ENCODE results near the gene PMVK. TPM values are rescaled to one million over a fixed set of nuclear protein-coding genes. Genes with fewer than 3 reads are reported as not detected.
"Not testable (repeated sequence)": the region's sequence is repeated elsewhere in the genome, so short reads cannot be mapped to it uniquely, and the experiment has no call there.

PMVK gene
- total RNA-seq, 2 experiments from 2014 or later = 29.8 to 32.8 TPM

DNA sequence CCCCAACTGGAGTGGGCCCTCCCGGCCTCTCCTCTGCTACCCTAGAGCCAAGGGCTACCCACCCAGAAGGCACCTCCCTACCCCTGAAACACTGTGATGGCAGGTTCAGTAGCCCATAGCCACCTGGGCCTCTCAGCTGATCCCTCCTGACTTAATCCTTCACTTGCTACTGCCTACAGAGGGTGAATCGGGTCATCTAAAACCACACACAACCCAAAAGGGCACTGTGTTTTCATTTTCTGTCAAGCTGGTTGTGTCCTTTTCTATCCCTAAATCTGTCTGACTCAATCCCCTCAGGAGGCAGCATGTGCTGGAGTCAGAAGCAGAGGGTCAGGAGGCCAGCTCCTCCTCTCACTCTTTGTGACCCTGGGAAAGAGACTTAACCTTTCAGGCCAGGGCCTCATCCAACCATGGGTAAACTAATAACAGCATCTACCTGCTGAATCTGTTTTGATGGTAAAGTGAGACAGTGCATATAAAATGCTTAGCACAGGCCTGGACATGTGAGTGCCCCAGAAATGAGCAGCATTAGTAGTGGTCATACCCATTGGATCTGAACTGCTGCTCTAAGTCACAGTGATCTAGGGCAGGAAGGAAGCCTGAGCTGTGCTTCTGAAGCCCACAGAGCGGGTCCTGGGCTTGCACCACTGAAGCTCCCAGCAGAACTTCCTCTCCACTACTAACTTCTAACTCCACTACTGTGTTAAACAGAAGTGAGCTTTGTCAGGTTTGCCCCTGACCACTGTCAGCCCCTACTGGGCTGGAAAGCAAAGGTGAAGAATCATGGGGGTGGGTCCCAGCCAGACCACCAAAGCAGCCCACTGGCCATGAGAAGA, 11.0 kb downstream of the PMVK start:
- Mint-ChIP-seq H3K27ac (no peak overlapping the region), H3K4me1 (peaks cover 2% of the 10 kb centered on the region), H3K36me3 (peaks cover 10% of the 10 kb centered on the region), H3K9me3 (no peaks in the 10 kb centered on the region), H3K27me3 (no peaks in the 10 kb centered on the region), H3K4me3 (no peak overlapping the region)
- DNase-seq = no peak

DNA sequence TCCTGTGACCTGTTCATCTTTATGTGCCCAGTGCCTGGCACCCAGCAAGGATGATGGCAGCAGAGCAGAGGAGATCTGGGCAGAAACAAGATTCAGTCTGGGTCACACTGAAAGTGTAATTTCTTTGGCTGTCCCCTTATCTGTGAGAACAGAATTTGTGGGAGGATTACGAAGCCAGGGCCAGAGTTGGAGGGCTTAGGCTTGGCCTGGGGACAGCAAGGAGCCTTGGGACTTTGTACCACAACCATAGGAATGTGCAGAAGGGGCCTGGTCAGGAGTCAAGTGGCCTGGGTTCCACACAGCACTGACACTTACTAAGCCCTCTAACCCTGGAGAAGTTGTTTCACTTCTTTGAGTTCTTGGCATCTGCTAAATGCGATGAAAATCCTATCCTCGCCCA, 12.8 kb downstream of the PMVK start:
- Mint-ChIP-seq H3K4me3 (no peak overlapping the region), H3K27me3 (no peaks in the 10 kb centered on the region), H3K4me1 (peaks cover 2% of the 10 kb centered on the region), H3K9me3 (no peaks in the 10 kb centered on the region), H3K27ac (no peak overlapping the region), H3K36me3 (peaks cover 3% of the 10 kb centered on the region)
- no peak for DNase-seq

DNA sequence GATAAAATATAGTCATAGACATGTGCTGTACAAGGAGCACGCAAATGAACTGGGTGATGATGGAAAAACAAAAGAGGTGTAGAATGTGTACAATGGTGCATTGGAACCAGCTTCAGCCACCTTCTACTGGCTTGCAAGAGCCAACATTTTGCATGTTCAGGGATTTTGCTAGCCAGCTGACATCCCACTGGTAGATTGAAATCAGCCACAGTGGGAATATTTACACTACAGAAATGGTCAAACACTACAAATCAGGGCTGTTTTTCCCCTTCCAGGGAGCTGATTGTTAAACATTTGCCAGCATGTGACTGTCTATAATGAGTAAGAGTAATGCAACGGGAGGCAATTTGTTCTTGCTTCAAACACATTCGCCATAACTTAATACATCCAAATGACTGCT, 23.2 kb downstream of the PMVK start:
- H3K9me3 Mint-ChIP-seq = peaks cover 1% of the 10 kb centered on the region
- peaks cover 12% of the 10 kb centered on the region for H3K36me3 Mint-ChIP-seq
- no peak overlapping the region for H3K27ac Mint-ChIP-seq
- DNase-seq = no peak
- no peaks in the 10 kb centered on the region for H3K27me3 Mint-ChIP-seq
- no peaks in the 10 kb centered on the region for H3K4me1 Mint-ChIP-seq
- no peak overlapping the region for H3K4me3 Mint-ChIP-seq

DNA sequence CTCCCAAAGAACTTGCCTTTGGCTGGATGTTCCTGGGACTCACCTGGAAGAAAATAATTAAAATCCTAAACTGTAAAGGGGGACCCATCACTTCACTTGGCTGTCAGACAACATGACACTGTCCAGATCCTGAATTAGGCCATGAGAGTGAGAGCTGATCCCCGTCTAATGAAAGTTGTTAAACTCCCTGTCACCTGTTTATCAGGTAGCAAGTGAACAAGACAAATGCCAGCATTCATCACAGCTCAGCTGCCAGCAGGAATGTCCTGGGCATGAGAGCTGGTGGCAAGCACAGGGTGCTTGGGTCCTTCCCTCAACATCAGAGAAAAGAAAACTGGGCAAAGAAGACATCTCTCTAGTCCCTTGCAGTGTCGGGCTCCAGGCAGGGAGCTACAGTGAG, 23.8 kb downstream of the PMVK start:
- Mint-ChIP-seq H3K27ac (no peak overlapping the region), H3K36me3 (peaks cover 12% of the 10 kb centered on the region), H3K9me3 (peaks cover 1% of the 10 kb centered on the region), H3K4me3 (no peak overlapping the region), H3K4me1 (no peaks in the 10 kb centered on the region), H3K27me3 (no peaks in the 10 kb centered on the region)
- DNase-seq = no peak

DNA sequence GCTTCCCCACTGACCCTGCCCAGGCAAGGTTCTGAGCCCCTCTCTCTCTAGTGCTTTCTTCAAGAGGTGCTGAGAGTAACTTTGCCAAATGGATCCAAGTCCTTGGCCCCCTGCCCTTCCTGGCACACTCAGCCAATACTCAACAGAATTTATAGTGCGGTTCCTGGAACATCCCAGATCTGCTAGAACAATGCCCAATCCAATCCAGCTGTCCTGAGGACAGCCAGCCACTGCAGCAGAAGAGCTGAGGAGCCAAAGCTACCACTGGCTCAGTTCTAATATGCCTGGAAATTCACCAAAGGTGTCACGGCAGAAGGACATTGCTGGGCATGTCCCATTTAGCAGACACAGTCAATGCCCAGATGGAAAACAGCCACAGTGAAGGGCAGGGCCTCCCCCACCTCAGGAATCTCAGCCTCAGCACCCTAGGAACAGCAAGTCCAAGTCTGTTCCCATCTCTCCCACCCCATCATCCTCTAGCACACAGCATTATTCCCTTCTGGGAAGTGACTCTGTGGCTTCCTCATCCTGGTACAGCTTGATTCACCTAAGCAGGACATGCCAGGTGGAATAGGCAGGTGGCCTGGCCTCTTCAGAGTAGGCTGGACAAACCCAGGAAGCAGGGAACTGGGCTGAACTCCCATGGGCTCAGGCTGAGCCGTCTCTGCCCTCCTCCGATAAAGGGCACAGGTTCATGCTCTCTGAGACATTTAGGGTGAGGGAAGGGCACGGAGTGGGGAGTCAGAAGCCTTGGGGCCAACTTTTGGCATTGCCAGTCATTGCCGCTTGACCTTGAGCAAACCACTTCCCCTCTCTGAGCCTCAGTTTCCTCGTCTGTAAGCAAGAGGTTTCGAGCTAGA, 24.6 kb downstream of the PMVK start:
- Mint-ChIP-seq H3K4me1 (no peaks in the 10 kb centered on the region), H3K27me3 (no peaks in the 10 kb centered on the region), H3K9me3 (peaks cover 1% of the 10 kb centered on the region), H3K27ac (no peak overlapping the region), H3K36me3 (peaks cover 8% of the 10 kb centered on the region), H3K4me3 (no peak overlapping the region)
- no peak for DNase-seq

DNA sequence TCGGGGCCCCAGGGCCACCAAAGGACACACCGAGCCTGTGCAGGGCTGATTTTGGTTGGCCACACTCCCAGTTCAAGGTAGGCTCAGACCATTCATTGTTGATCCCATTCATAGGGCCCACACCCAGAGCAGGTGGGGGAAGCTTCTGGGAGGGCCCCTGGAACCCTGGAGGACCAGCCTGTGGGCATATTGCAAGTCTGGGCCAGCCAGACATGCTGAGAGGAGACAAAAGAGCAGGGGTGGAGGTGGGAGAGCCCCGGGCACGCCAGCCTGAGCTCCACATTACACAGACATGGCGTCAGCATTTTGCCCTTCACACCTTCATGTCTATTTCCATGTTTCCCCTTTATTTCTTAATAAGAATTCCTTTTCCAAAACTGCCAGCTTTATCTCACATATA, 25.7 kb downstream of the PMVK start:
- no peaks in the 10 kb centered on the region for H3K27me3 Mint-ChIP-seq
- no peak overlapping the region for H3K27ac Mint-ChIP-seq
- H3K4me3 Mint-ChIP-seq = no peak overlapping the region
- no peaks in the 10 kb centered on the region for H3K9me3 Mint-ChIP-seq
- no peaks in the 10 kb centered on the region for H3K4me1 Mint-ChIP-seq
- H3K36me3 Mint-ChIP-seq = no peaks in the 10 kb centered on the region
- DNase-seq = no peak

DNA sequence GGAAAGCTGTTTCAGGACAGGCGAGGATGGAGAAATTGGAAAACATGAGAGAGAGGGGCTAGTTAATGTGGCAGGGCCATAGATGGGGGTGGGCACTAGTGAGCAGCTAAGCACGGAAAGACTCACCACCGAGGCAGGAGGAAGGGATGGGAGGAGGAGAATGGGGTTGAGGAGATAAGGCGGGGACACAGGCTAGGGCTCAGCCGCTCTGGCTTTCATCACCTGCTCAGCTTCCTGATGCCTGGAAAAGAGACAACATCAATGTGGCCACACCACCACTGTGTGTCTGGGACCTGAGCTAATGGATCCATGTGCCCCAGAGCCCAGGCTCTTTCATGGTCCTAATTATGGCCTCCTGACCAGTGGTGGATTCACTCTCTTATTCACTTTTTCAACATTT, 27.6 kb downstream of the PMVK start:
- Mint-ChIP-seq H3K9me3 (no peaks in the 10 kb centered on the region), H3K27ac (no peak overlapping the region), H3K27me3 (no peaks in the 10 kb centered on the region), H3K36me3 (no peaks in the 10 kb centered on the region), H3K4me1 (no peaks in the 10 kb centered on the region), H3K4me3 (no peak overlapping the region)
- DNase-seq = no peak

DNA sequence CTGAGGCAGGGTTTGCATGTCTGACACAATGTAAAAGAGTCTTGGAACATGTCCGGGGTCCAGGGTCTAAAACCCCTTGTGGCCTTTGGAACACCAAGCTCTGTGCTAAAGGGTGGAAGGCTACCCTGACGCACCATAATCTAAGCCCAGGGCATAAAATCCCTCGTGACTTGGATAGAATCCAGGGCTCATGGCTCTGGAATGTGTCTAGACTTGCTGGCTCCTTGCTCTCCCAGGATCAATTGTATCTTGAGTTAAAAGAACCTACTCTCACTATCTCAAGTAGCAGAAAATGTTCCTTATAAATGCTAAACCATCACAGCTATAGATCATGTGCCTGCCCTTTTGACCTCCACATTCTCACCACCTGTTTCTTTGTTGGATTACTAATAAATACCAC, 28.4 kb downstream of the PMVK start:
- H3K4me3 Mint-ChIP-seq, H3K4me1 Mint-ChIP-seq, DNase-seq, H3K36me3 Mint-ChIP-seq, H3K27me3 Mint-ChIP-seq, H3K9me3 Mint-ChIP-seq, H3K27ac Mint-ChIP-seq: not testable (repeated sequence)

DNA sequence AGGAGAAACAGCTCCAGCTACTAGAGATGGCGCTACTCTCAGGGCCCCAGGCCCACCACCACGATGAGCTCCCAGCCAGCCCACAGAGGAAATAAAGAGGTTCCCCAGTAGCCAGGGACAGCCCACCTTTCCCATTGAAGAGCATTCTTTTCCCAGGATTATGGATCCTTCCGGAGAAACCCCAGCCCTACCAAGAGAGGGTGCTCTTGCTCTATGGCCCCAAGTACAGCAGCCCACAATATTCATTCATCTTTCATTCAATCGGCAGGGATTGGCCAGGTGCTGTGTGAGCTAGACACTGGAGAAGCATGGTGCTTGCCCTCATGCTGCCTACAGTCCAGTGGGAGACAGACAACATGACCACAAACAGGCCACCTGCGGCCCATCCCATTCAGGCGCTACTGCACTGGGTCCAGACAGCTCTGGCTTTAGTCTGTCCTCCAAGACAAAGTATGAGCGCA, 29.9 kb downstream of the PMVK start:
- H3K36me3 Mint-ChIP-seq = no peaks in the 10 kb centered on the region
- no peak for DNase-seq
- H3K27ac Mint-ChIP-seq = no peak overlapping the region
- no peaks in the 10 kb centered on the region for H3K9me3 Mint-ChIP-seq
- no peaks in the 10 kb centered on the region for H3K27me3 Mint-ChIP-seq
- H3K4me3 Mint-ChIP-seq = no peak overlapping the region
- H3K4me1 Mint-ChIP-seq = no peaks in the 10 kb centered on the region

DNA sequence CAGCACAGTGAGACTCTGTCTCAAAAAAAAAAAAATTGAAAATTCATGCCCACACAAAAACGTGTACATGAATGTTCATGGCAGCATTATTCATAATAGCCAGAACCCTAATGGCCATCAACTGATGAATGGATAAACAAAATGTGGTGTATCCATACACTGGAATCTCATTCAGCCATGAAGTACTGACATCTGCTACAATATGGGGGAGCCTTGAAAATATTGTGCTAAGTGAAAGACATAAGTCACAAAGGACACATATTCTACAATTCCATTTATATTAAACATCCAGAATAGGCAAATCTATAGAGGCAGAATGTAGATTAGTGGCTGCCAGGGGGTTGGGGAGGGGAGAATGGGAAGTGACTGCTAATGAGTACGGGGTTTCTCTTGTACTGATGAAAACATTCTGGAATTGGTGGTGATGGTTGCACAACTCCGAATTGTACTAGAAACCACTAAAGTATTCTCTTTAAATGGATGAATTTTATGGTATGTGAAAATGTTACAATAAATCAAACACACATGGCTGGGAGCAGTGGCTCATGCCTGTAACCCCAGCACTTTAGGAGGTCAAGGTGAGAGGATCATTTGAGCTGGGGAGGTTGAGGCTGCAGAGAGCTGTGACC, 33.5 kb downstream of the PMVK start:
- no peaks in the 10 kb centered on the region for H3K36me3 Mint-ChIP-seq
- H3K27me3 Mint-ChIP-seq = no peaks in the 10 kb centered on the region
- no peak for DNase-seq
- no peaks in the 10 kb centered on the region for H3K9me3 Mint-ChIP-seq
- H3K27ac Mint-ChIP-seq = no peak overlapping the region
- no peaks in the 10 kb centered on the region for H3K4me1 Mint-ChIP-seq
- H3K4me3 Mint-ChIP-seq = no peak overlapping the region

DNA sequence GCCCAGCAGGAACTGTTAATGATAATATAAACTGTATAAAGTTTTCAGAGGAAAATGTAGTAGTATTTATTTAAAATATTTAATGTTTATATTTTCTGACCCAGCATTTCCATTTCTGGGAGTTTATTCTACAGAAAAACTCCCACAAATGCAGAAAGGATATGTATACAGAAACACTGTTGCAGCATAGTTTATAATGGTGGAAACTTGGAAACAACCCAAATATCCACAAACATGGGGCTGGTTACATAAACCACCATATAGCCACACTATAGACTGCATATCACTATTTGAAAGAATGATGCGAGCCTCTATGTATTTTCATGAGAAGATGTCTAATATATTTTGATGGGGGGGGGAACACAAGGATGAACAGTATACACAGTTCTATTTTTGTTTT, 34.9 kb downstream of the PMVK start:
- Mint-ChIP-seq H3K4me3 (no peak overlapping the region), H3K4me1 (no peaks in the 10 kb centered on the region), H3K27ac (no peak overlapping the region), H3K36me3 (no peaks in the 10 kb centered on the region), H3K27me3 (no peaks in the 10 kb centered on the region), H3K9me3 (no peaks in the 10 kb centered on the region)
- no peak for DNase-seq

DNA sequence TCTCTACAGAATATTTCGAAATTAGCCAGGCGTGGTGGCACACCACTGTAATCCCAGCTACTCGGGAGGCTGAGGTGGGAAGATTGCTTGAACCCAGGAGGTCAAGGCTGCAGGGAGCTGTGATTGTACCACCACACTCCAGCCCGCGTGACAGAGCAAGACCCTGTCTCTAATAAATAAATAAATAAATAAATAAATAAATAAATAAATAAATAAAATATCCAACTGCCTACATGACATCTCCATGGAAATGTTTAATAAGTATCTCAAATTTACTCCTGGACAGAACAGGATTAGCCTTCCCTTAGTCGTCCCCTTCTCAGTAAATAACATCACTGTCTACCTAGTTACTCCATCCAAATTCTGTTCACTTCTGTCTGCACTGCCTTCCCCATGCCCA, 37.5 kb downstream of the PMVK start:
- no peaks in the 10 kb centered on the region for H3K27me3 Mint-ChIP-seq
- H3K4me1 Mint-ChIP-seq = no peaks in the 10 kb centered on the region
- no peaks in the 10 kb centered on the region for H3K9me3 Mint-ChIP-seq
- H3K27ac Mint-ChIP-seq = no peak overlapping the region
- H3K36me3 Mint-ChIP-seq = no peaks in the 10 kb centered on the region
- H3K4me3 Mint-ChIP-seq = no peak overlapping the region
- DNase-seq = no peak

DNA sequence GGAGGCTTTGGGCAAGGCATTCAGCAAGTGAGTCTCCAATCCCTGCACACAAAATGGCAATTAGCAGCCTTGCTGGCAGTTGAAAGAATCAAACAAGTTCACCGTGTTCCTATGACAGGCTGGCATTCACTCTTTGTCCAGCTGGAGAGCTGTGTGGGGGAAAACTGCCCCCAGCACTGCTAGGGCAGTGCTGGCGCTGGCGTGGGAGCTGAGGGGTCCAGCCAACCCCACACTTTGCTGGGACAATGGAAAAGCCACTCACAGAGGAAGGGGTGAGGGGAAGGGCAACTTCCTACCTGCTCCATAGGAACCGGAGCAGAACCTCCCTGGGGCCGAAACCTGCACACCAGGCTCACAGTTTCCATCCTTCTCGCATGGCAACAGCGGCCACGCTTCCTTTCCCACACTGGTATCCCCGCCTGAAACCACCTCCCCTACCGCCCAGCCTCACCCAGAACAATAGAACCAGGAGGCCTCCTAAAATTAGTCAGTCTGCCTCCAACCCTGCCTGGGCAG, 39.7 kb downstream of the PMVK start:
- Mint-ChIP-seq H3K36me3 (no peaks in the 10 kb centered on the region), H3K27ac (no peak overlapping the region), H3K27me3 (peaks cover 4% of the 10 kb centered on the region), H3K9me3 (no peaks in the 10 kb centered on the region), H3K4me1 (no peaks in the 10 kb centered on the region), H3K4me3 (no peak overlapping the region)
- DNase-seq = no peak

DNA sequence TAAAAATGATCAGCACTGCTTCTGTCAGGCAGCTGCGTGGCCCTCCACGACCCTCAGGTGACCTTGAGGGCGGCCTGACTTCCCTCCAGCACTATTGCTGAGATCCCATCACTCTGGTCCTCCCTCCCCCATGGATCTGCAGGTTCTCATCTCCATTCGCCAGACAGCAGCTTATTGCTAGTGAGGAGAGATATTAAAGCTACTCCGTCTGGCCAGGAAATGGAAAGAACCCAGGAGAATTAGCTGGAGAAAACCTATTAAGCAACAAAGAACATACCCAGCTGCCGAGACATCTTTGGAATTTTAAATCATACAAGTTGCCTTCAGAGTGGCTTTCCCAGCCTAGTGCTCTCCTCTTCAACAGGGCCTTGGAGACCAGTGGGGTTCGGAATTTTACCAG, 40.7 kb downstream of the PMVK start:
- no peak overlapping the region for H3K4me3 Mint-ChIP-seq
- no peak overlapping the region for H3K27ac Mint-ChIP-seq

DNA sequence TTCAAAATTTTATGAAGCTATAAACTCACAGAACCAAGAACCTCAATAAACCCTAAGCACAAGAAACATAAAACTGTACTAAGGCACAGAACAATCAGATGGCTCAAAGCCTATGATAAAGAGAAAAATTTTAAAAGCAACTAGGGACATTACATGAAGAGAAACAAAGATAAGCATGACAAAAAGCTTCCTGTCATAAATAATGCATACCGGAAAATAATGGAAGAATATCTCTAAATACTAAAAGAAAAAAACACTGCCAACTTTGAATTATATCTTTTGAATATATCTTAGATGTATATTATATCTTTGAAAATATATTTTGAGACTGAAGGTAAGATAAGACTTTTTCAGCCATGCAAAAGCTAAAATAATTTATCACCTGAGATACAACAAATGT, 45.1 kb downstream of the PMVK start:
- H3K9me3 Mint-ChIP-seq = no peaks in the 10 kb centered on the region
- no peak overlapping the region for H3K4me3 Mint-ChIP-seq
- no peak for DNase-seq
- no peak overlapping the region for H3K27ac Mint-ChIP-seq
- peaks cover 4% of the 10 kb centered on the region for H3K27me3 Mint-ChIP-seq
- H3K36me3 Mint-ChIP-seq = no peaks in the 10 kb centered on the region
- H3K4me1 Mint-ChIP-seq = peaks cover 5% of the 10 kb centered on the region

More for the DNA sequence above, 40.7 kb downstream of the PMVK start:
- no peaks in the 10 kb centered on the region for H3K36me3 Mint-ChIP-seq
- H3K9me3 Mint-ChIP-seq = no peaks in the 10 kb centered on the region
- H3K4me1 Mint-ChIP-seq = no peaks in the 10 kb centered on the region
- no peak for DNase-seq
- peaks cover 4% of the 10 kb centered on the region for H3K27me3 Mint-ChIP-seq
